Thyroid gland (tissue), 4 donors: ENCODE results near the gene STK32B. TPM values are rescaled to one million over a fixed set of nuclear protein-coding genes. Genes with fewer than 3 reads are reported as not detected.

Experiments
- DNase-seq, 2 donors: peaks; one replicate each; pipeline ENCODE4 v3.0.0-alpha.2; 2019
- H3K27ac ChIP-seq, 3 donors: fragments of 200-600 bp; sonication (generic); 1 replicate in 2 of 3; 2 replicates in 1 of 3; pipeline ENCODE4 v1.5.1; 2016 to 2019; ENCODE audit warnings: mild to moderate bottlenecking in 1 of 3, moderate library complexity in 1 of 3
- H3K27me3 ChIP-seq: fragments of 200-600 bp; sonication (generic); one replicate; pipeline ENCODE4 v1.5.1; 2019
- H3K36me3 ChIP-seq, 2 donors: fragments of 200-600 bp; sonication (generic); one replicate each; pipeline ENCODE4 v1.5.1; 2016 to 2019
- H3K4me1 ChIP-seq, 2 donors: fragments of 200-600 bp; sonication (generic); one replicate each; pipeline ENCODE4 v1.5.1; 2017 to 2019
- H3K4me3 ChIP-seq, 3 donors: fragments of 200-600 bp; sonication (generic); replicated peaks in 1 of 3; 1 replicate in 2 of 3; 2 replicates in 1 of 3; pipeline ENCODE4 v1.5.1; 2016; ENCODE audit warnings: mild to moderate bottlenecking in 1 of 3
- H3K9me3 ChIP-seq: fragments of 200-600 bp; sonication (generic); one replicate; pipeline ENCODE4 v1.5.1; 2017
- CTCF ChIP-seq, 6 experiments: fragments of 200-600 bp in 3 of 6; fragments of 450-650 bp in 3 of 6; sonication (generic) in 3 of 6; IDR thresholded peaks; one replicate each; pipeline ENCODE4 v1.5.1; 2016 to 2019; ENCODE audit warnings: antibody characterized with exemption in 6 of 6, mild to moderate bottlenecking in 2 of 6, inconsistent platforms in 1 of 6, moderate library complexity in 1 of 6
- POLR2A ChIP-seq, 2 donors: fragments of 450-650 bp; IDR thresholded peaks; one replicate each; pipeline ENCODE4 v1.6.1; 2017; ENCODE audit warnings: antibody characterized with exemption in 2 of 2, mild to moderate bottlenecking in 2 of 2, moderate library complexity in 1 of 2
- WGBS, 2 donors: methylation state at CpG; one replicate each; pipeline ENCODE4 v1.1.5; 2017; 5-methylcytosine and 5-hydroxymethylcytosine counted together
- intact Hi-C: fragments of 100-400 bp; cut with DNase I; formaldehyde crosslinking; loops from one replicate; pipeline ENCODE4 v1.15.1; 2023
- total RNA-seq, 4 donors: library from RNA; depleted of rRNA; stranded (reverse); fragments of >200 nt; gene quantifications; one replicate each; pipeline ENCODE4 v1.2.3, GENCODE V29; 2016

STK32B gene
- total RNA-seq, 4 donors from 2014 or later: 1.9 to 14.8 (median 4.4) TPM

- Histone ChIP-seq H3K36me3 (no peaks in the 10 kb centered on the region), H3K27me3 (no peaks in the 10 kb centered on the region), H3K4me1 (no peaks in the 10 kb centered on the region), H3K9me3 (no peaks in the 10 kb centered on the region), H3K4me3 (no peak overlapping the region), H3K27ac (no peak overlapping the region)
- no peak for TF ChIP-seq POLR2A (IDR thresholded peaks at IDR 0.05)
- no peak for TF ChIP-seq CTCF (IDR thresholded peaks at IDR 0.05)
- no peak for DNase-seq
- intact Hi-C loops: no loop called here
Observed at GRCh38 chr4:5300283-5300682, 249.0 kb downstream of the STK32B start.

GRCh38 chr4:5307928-5308327 lies 256.6 kb downstream of the STK32B start:
- TF ChIP-seq POLR2A (IDR thresholded peaks at IDR 0.05): no peak
- no peak for TF ChIP-seq CTCF (IDR thresholded peaks at IDR 0.05)
- Histone ChIP-seq H3K27me3 (no peaks in the 10 kb centered on the region), H3K36me3 (no peaks in the 10 kb centered on the region), H3K4me3 (no peak overlapping the region), H3K4me1 (no peaks in the 10 kb centered on the region), H3K27ac (no peak overlapping the region), H3K9me3 (no peaks in the 10 kb centered on the region)
- DNase-seq: no peak
- WGBS, 2 donors: 84 to 89% methylated on average over 3 of the region's 3 CpGs
- intact Hi-C loops: no loop called here

- TF ChIP-seq POLR2A (IDR thresholded peaks at IDR 0.05): no peak
- TF ChIP-seq CTCF (IDR thresholded peaks at IDR 0.05): no peak
- H3K27ac ChIP-seq: no peak overlapping the region
- H3K4me3 ChIP-seq: no peak overlapping the region
- H3K9me3 ChIP-seq: no peaks in the 10 kb centered on the region
- H3K36me3 ChIP-seq: no peaks in the 10 kb centered on the region
- 75 to 82% methylated on average over 2 of the region's 2 CpGs for WGBS, 2 donors
- H3K4me1 ChIP-seq: no peaks in the 10 kb centered on the region
- intact Hi-C loops: no loop called here
- DNase-seq: no peak
- H3K27me3 ChIP-seq: no peaks in the 10 kb centered on the region
Observed at GRCh38 chr4:5322321-5322720, 271.0 kb downstream of the STK32B start.

GRCh38 chr4:5330339-5330989 lies 279.2 kb downstream of the STK32B start:
- intact Hi-C loops: no loop called here
- no peak for TF ChIP-seq POLR2A (IDR thresholded peaks at IDR 0.05)
- DNase-seq: no peak
- Histone ChIP-seq H3K27ac (no peak overlapping the region), H3K4me1 (no peaks in the 10 kb centered on the region), H3K27me3 (no peaks in the 10 kb centered on the region), H3K36me3 (no peaks in the 10 kb centered on the region), H3K4me3 (no peak overlapping the region), H3K9me3 (no peaks in the 10 kb centered on the region)
- 71 to 75% methylated on average over 3 of the region's 3 CpGs for WGBS, 2 donors

GRCh38 chr4:5337731-5338130 lies 286.5 kb downstream of the STK32B start:
- TF ChIP-seq CTCF (IDR thresholded peaks at IDR 0.05): no peak
- TF ChIP-seq POLR2A (IDR thresholded peaks at IDR 0.05): no peak

More at GRCh38 chr4:5337731-5338130, 286.5 kb downstream of the STK32B start:
- H3K9me3 ChIP-seq: no peaks in the 10 kb centered on the region
- no peak overlapping the region for H3K4me3 ChIP-seq
- no peaks in the 10 kb centered on the region for H3K4me1 ChIP-seq
- H3K27ac ChIP-seq: no peak overlapping the region
- intact Hi-C loops: no loop called here
- 40 to 51% methylated on average over 2 of the region's 2 CpGs for whole genome bisulfite sequencing, 2 donors
- DNase-seq: no peak
- H3K27me3 ChIP-seq: no peaks in the 10 kb centered on the region
- H3K36me3 ChIP-seq: no peaks in the 10 kb centered on the region
